Right lobe of liver (tissue), 6 donors: ENCODE results near the gene SASH1. TPM values are rescaled to one million over a fixed set of nuclear protein-coding genes. Genes with fewer than 3 reads are reported as not detected.

ENCODE experiments used
- ATAC-seq, 4 donors: fragments of 200-7000 bp; cut with Tn5 transposase; one replicate each; pipeline ENCODE4 v1.9.1; 2020; ENCODE audit warnings: mild to moderate bottlenecking in 4 of 4, moderate library complexity in 4 of 4
- DNase-seq, 3 donors: peaks; one replicate each; pipeline ENCODE4 v3.0.0-alpha.2; 2020
- H3K27ac ChIP-seq, 3 donors: fragments of 200-600 bp; one replicate each; pipeline ENCODE4 v1.8.0; 2022
- H3K27me3 ChIP-seq, 2 donors: fragments of 200-600 bp; one replicate each; pipeline ENCODE4 v1.8.0; 2022
- H3K36me3 ChIP-seq, 4 donors: fragments of 200-600 bp; sonication (generic) in 1 of 4; one replicate each; pipeline versions ENCODE4 v1.5.1 to v1.8.0; 2017 to 2022; ENCODE audit warnings: control low read depth in 1 of 4
- H3K4me1 ChIP-seq, 4 donors: fragments of 200-600 bp; sonication (generic) in 1 of 4; one replicate each; pipeline versions ENCODE4 v1.5.1 to v1.8.0; 2017 to 2022; ENCODE audit warnings: control low read depth in 1 of 4
- H3K4me3 ChIP-seq, 3 donors: fragments of 200-600 bp; one replicate each; pipeline ENCODE4 v1.8.0; 2022
- H3K9me3 ChIP-seq, 4 donors: fragments of 200-600 bp; sonication (generic) in 1 of 4; one replicate each; pipeline versions ENCODE4 v1.5.1 to v1.8.0; 2017 to 2022; ENCODE audit warnings: control low read depth in 1 of 4
- POLR2A ChIP-seq: fragments of 450-650 bp; IDR thresholded peaks from one replicate; pipeline ENCODE4 v1.6.1; 2017; ENCODE audit warnings: antibody characterized with exemption, mild to moderate bottlenecking
- WGBS: methylation state at CpG from one replicate; pipeline ENCODE4 v1.1.6; 2018; ENCODE audit warnings: low coverage, low lambda C conversion rate; ENCODE audit not compliant: insufficient coverage; ENCODE audit errors: missing lambda C conversion rate; 5-methylcytosine and 5-hydroxymethylcytosine counted together
- intact Hi-C, 2 donors: fragments of 100-400 bp; cut with DNase I; formaldehyde crosslinking; loops; one replicate each; pipeline versions ENCODE4 v1.11.2 to v1.14.1; 2022
- total RNA-seq, 6 experiments: library from RNA; depleted of rRNA in 2 of 6; stranded (reverse); fragments of >200 nt in 2 of 6; fragmentation: NEBNext Ultra II Directional in 3 of 6; extraction: Animal tissue kit (Norgen Biotek cat#: 25700) in 3 of 6; gene quantifications; one replicate each; pipeline versions ENCODE4 v1.1.0 to v1.2.4, GENCODE V29; 2016 to 2023
- TF ChIP-seq, protein P1 (sequence below), 4 donors: fragments of 200-600 bp in 3 of 4; fragments of 450-650 bp in 1 of 4; IDR thresholded peaks; one replicate each; pipeline versions ENCODE4 v1.5.1 to v1.8.0; 2016 to 2022; ENCODE audit warnings: antibody characterized with exemption in 4 of 4, mild to moderate bottlenecking in 2 of 4
- donor health status: DM: no; HTN: yes; CAD: no.
- donor health status: DM: no; HTN: no; CAD: no.
- donor health status: DM: no; HTN: no; CAD: no.
- donor health status: DM: no; HTN: yes; CAD: no.
- donor health status: DM: no; HTN: yes; CAD: no.

The SASH1 gene
- total RNA-seq, 6 experiments from 2014 or later, result 12.0 to 19.0 (median 15.8) TPM

GRCh38 chr6:148440877-148441453, 98.3 kb downstream of the SASH1 start:
- H3K27ac ChIP-seq, result peak overlapping the region in 2 of 3 donors; percentile 21 to 40
- DNase-seq (peak in 2 of 3 donors; percentile 59 to 66), ATAC-seq (peak; percentile 64 to 82 (median 74))
- WGBS, result 19% methylated on average over 8 of the region's 9 CpGs
- TF ChIP-seq, protein P1, sequence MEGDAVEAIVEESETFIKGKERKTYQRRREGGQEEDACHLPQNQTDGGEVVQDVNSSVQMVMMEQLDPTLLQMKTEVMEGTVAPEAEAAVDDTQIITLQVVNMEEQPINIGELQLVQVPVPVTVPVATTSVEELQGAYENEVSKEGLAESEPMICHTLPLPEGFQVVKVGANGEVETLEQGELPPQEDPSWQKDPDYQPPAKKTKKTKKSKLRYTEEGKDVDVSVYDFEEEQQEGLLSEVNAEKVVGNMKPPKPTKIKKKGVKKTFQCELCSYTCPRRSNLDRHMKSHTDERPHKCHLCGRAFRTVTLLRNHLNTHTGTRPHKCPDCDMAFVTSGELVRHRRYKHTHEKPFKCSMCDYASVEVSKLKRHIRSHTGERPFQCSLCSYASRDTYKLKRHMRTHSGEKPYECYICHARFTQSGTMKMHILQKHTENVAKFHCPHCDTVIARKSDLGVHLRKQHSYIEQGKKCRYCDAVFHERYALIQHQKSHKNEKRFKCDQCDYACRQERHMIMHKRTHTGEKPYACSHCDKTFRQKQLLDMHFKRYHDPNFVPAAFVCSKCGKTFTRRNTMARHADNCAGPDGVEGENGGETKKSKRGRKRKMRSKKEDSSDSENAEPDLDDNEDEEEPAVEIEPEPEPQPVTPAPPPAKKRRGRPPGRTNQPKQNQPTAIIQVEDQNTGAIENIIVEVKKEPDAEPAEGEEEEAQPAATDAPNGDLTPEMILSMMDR (IDR thresholded peaks at IDR 0.05), result no peak
- no peak for TF ChIP-seq POLR2A
- no peaks in the 10 kb centered on the region for H3K9me3 ChIP-seq
- intact Hi-C loops, result no loop called here
- no peaks in the 10 kb centered on the region for H3K27me3 ChIP-seq
- no peaks in the 10 kb centered on the region for H3K36me3 ChIP-seq
- no peak overlapping the region for H3K4me3 ChIP-seq
- peaks cover 0 to 6% (median 0%) of the 10 kb centered on the region in 4 donors for H3K4me1 ChIP-seq

DNA sequence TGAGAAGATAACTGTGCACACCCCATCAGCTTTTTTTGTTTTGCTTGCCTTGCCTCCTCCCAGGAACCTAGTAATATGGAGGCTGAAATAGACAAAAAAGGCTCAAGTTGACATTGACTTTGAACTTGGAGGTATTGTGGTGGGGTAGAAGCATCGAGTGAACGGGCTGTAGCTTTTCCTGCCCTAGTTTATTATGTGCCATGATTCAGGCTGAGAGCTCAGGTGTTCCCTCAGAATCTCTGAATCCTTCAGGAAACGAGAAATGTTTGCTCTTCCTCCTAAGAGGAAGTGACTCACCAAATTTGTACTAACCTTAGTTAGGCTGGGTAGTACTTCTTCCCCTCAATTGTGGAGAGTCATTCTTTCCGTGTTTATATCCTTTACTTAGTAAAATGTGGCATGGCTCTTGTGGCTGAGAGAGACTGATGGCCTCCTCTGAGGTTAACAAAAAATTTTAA, 98.8 kb downstream of the SASH1 start:
- Histone ChIP-seq H3K4me3 (no peak overlapping the region), H3K9me3 (no peaks in the 10 kb centered on the region), H3K27me3 (no peaks in the 10 kb centered on the region), H3K27ac (peak overlapping the region in 2 of 3 donors; percentile 21 to 40), H3K4me1 (peaks cover 0 to 6% (median 0%) of the 10 kb centered on the region in 4 donors), H3K36me3 (no peaks in the 10 kb centered on the region)
- WGBS, result 49% methylated on average over 2 of the region's 4 CpGs
- intact Hi-C loops, result no loop called here
- no peak for DNase-seq
- peak; percentile 45 to 77 (median 65) for ATAC-seq
- TF ChIP-seq POLR2A, result no peak

- intact Hi-C loops, result no loop called here
- peaks cover 0 to 6% (median 0%) of the 10 kb centered on the region in 4 donors for H3K4me1 ChIP-seq
- H3K27me3 ChIP-seq, result no peaks in the 10 kb centered on the region
- TF ChIP-seq POLR2A, result no peak
- TF ChIP-seq, protein P1 (IDR thresholded peaks at IDR 0.05), result no peak
- H3K36me3 ChIP-seq, result no peaks in the 10 kb centered on the region
- WGBS, result 86% methylated on average over 7 of the region's 7 CpGs
- DNase-seq (no peak), ATAC-seq (no peak)
- no peaks in the 10 kb centered on the region for H3K9me3 ChIP-seq
- no peak overlapping the region for H3K27ac ChIP-seq
- H3K4me3 ChIP-seq, result no peak overlapping the region
These were observed 101.3 kb downstream of the SASH1 start for GRCh38 chr6:148443798-148444560.

- TF ChIP-seq, protein P1 (IDR thresholded peaks at IDR 0.05), result no peak
- no peak for TF ChIP-seq POLR2A
- no peak for ATAC-seq
- H3K27ac ChIP-seq, result no peak overlapping the region
- 83% methylated on average over 5 of the region's 6 CpGs for WGBS
- DNase-seq, result no peak
- no peaks in the 10 kb centered on the region for H3K27me3 ChIP-seq
- no peak overlapping the region for H3K4me3 ChIP-seq
- H3K36me3 ChIP-seq, result no peaks in the 10 kb centered on the region
- H3K4me1 ChIP-seq, result peaks cover 0 to 6% (median 0%) of the 10 kb centered on the region in 4 donors
- intact Hi-C loops, result no loop called here
- no peaks in the 10 kb centered on the region for H3K9me3 ChIP-seq
These were observed 102.5 kb downstream of the SASH1 start for GRCh38 chr6:148445116-148445515.

DNA sequence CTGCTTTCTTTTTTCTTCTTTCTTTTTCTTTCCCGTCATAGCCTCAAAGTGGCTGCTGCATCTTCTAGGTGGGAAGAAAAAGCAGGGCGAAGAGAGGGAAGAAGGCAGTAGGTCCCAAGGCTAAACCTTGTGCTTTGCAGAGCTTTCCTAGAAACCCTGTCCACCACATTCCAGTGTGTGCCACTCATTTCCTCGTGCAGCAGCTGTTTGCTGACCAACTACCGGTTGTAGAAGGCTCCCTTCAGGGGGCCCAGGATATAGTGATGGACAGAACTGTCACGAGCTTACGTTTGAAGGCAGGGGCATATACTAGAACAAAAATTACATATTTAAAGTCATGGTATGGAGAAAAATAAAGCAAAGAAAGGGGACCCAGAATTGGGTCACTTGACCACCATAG, 103.0 kb downstream of the SASH1 start:
- H3K27ac ChIP-seq, result no peak overlapping the region
- no peak overlapping the region for H3K4me3 ChIP-seq
- ATAC-seq, result no peak
- intact Hi-C loops, result no loop called here
- no peaks in the 10 kb centered on the region for H3K27me3 ChIP-seq
- H3K36me3 ChIP-seq, result no peaks in the 10 kb centered on the region
- no peaks in the 10 kb centered on the region for H3K9me3 ChIP-seq
- WGBS, result 85% methylated on average over 5 of the region's 6 CpGs
- peaks cover 0 to 6% (median 0%) of the 10 kb centered on the region in 4 donors for H3K4me1 ChIP-seq
- DNase-seq, result no peak
- TF ChIP-seq POLR2A, result no peak
- TF ChIP-seq, protein P1 (IDR thresholded peaks at IDR 0.05), result no peak
